HCT116 (cell line): ENCODE data around the gene TTC9B. TPM values are rescaled to one million over a fixed set of nuclear protein-coding genes. Genes with fewer than 3 reads are reported as not detected.

Source experiments
- ATAC-seq: fragments of 200-7000 bp; cut with Tn5 transposase; 2 replicates; pipeline ENCODE4 v1.9.1; 2020; ENCODE audit warnings: mild to moderate bottlenecking, moderate library complexity
- BruUV-seq: library from RNA; stranded (reverse); fragments of 400-500 nt; replicated peaks from 2 replicates; lab custom pipeline; 2021; lab: Mats Ljungman, UMichigan
- CTCF ChIA-PET: fragments of 300-600 bp; sonication (Branson Sonifier 250); formaldehyde crosslinking; loops from one replicate; lab custom pipeline; 2021; ENCODE audit warnings: antibody characterized with exemption; lab: Charles Lee
- POLR2A ChIA-PET: fragments of 300-600, 350-600 bp; sonication (Branson Sonifier 250); formaldehyde crosslinking; loops from one replicate; lab custom pipeline; 2021; ENCODE audit warnings: antibody characterized with exemption; lab: Charles Lee
- RAD21 ChIA-PET, 2 experiments: fragments of 300-600 bp; sonication (Branson Sonifier 250); formaldehyde crosslinking; loops; one replicate each; lab custom pipeline; 2023; ENCODE audit warnings: low total read pairs in 2 of 2; ENCODE audit not compliant: uncharacterized antibody in 2 of 2, unreplicated experiment in 2 of 2, low non-redundant PET in 1 of 2; lab: Charles Lee
- DNase-seq: peaks from one replicate; pipeline ENCODE4 v3.0.0-alpha.2; 2010; ENCODE audit warnings: low read depth, low spot score
- H2AFZ ChIP-seq: fragments of 200-600 bp; shearing (Covaris generic), sonication (generic); 2 replicates; pipeline ENCODE4 v1.6.1; 2017; ENCODE audit warnings: low read depth, mixed run types, mixed read lengths, antibody characterized with exemption, low read length; ENCODE audit not compliant: poor library complexity, severe bottlenecking
- H3K27ac ChIP-seq: 2 replicates; pipeline ENCODE4 v1.5.1; 2012; ENCODE audit warnings: low read depth, low read length
- H3K27me3 ChIP-seq: fragments of 200-600 bp; sonication (generic); 2 replicates; pipeline ENCODE4 v1.6.1; 2016; ENCODE audit warnings: mixed run types, low read length, mixed read lengths; ENCODE audit not compliant: insufficient read depth
- H3K36me3 ChIP-seq, 2 experiments: fragments of 200-500 bp in 1 of 2; fragments of 200-600 bp in 1 of 2; sonication (Bioruptor generic) in 1 of 2; sonication (generic) in 1 of 2; 2 replicates each; pipeline versions ENCODE4 v1.5.1 to v1.6.1; 2014 to 2016; ENCODE audit warnings: low read length in 2 of 2, inconsistent platforms in 1 of 2, mixed read lengths in 1 of 2, mixed run types in 1 of 2; ENCODE audit not compliant: insufficient read depth in 2 of 2, control insufficient read depth in 1 of 2
- H3K4me1 ChIP-seq, 2 experiments: fragments of 200-600 bp in 1 of 2; sonication (generic) in 1 of 2; 2 replicates each; pipeline versions ENCODE4 v1.5.1 to v1.6.1; 2012 to 2017; ENCODE audit warnings: low read length in 2 of 2, inconsistent platforms in 1 of 2, mild to moderate bottlenecking in 1 of 2, mixed read lengths in 1 of 2, mixed run types in 1 of 2, moderate library complexity in 1 of 2; ENCODE audit not compliant: insufficient read depth in 2 of 2, control insufficient read depth in 1 of 2
- H3K4me2 ChIP-seq: fragments of 200-600 bp; sonication (generic); 2 replicates; pipeline ENCODE4 v1.6.1; 2017; ENCODE audit warnings: mixed run types, low read length, mixed read lengths
- H3K4me3 ChIP-seq, 2 experiments: fragments of 200-600 bp in 1 of 2; sonication (generic) in 1 of 2; replicated peaks in 1 of 2; 2 replicates each; pipeline ENCODE4 v1.5.1; 2011 to 2016; ENCODE audit warnings: low read length in 2 of 2, control low read depth in 1 of 2, low read depth in 1 of 2, mild to moderate bottlenecking in 1 of 2, mixed read lengths in 1 of 2, mixed run types in 1 of 2
- H3K79me2 ChIP-seq: fragments of 200-600 bp; sonication (generic); 2 replicates; pipeline ENCODE4 v1.6.1; 2017; ENCODE audit warnings: mild to moderate bottlenecking, mixed run types, low read length, moderate library complexity, mixed read lengths; ENCODE audit not compliant: insufficient read depth
- H3K9ac ChIP-seq: fragments of 200-600 bp; sonication (generic); 2 replicates; pipeline ENCODE4 v1.6.1; 2016; ENCODE audit warnings: low read length, mixed read lengths
- H3K9me2 ChIP-seq: fragments of 200-600 bp; sonication (generic), shearing (Covaris generic); 2 replicates; pipeline ENCODE4 v1.6.1; 2017; ENCODE audit warnings: mixed run types, mild to moderate bottlenecking, moderate library complexity; ENCODE audit not compliant: insufficient read depth
- H3K9me3 ChIP-seq, 2 experiments: fragments of 200-500 bp in 1 of 2; fragments of 200-600 bp in 1 of 2; sonication (Bioruptor generic) in 1 of 2; sonication (generic) in 1 of 2; 2 replicates each; pipeline ENCODE4 v1.6.1; 2014 to 2017; ENCODE audit warnings: low read length in 2 of 2, mixed read lengths in 2 of 2, inconsistent platforms in 1 of 2, low read depth in 1 of 2, mild to moderate bottlenecking in 1 of 2, mixed run types in 1 of 2, moderate library complexity in 1 of 2; ENCODE audit not compliant: control insufficient read depth in 1 of 2, insufficient read depth in 1 of 2
- H4K20me1 ChIP-seq: fragments of 200-600 bp; sonication (generic), shearing (Covaris generic); 2 replicates; pipeline ENCODE4 v1.6.1; 2017; ENCODE audit warnings: mixed run types, mild to moderate bottlenecking, moderate library complexity; ENCODE audit not compliant: insufficient read depth
- CBX3 ChIP-seq: IDR thresholded peaks from 2 replicates; pipeline ENCODE4 v1.6.1; 2012; ENCODE audit warnings: low read depth
- CTCF ChIP-seq, 3 experiments: fragments of 200-600 bp in 1 of 3; sonication (generic) in 1 of 3; IDR thresholded peaks in 2 of 3; conservative IDR thresholded peaks in 1 of 3; 2 replicates each; pipeline ENCODE4 v1.5.1; 2012 to 2017; ENCODE audit warnings: low read depth in 2 of 3, low read length in 2 of 3, antibody characterized with exemption in 1 of 3, borderline replicate concordance in 1 of 3, control low read depth in 1 of 3, mild to moderate bottlenecking in 1 of 3, mixed read lengths in 1 of 3, mixed run types in 1 of 3, moderate library complexity in 1 of 3; ENCODE audit not compliant: insufficient read depth in 1 of 3
- JUND ChIP-seq: IDR thresholded peaks from 2 replicates; pipeline ENCODE4 v1.6.1; 2012
- SP1 ChIP-seq: IDR thresholded peaks from 2 replicates; pipeline ENCODE4 v1.6.1; 2012; ENCODE audit warnings: low read depth
- intact Hi-C: fragments of 100-400 bp; cut with micrococcal nuclease; formaldehyde crosslinking; loops from 2 replicates; pipeline ENCODE4 v1.10.0; 2022
- total RNA-seq: library from RNA; stranded (reverse); gene quantifications from one replicate; pipeline ENCODE4 v1.2.1, GENCODE V29; 2021; ENCODE audit not compliant: unreplicated experiment
- TF ChIP-seq, protein P1 (sequence below): IDR thresholded peaks from 2 replicates; pipeline ENCODE4 v1.6.1; 2012

The TTC9B gene
- total RNA-seq, 1 experiment from 2014 or later: 1.7 TPM

DNA sequence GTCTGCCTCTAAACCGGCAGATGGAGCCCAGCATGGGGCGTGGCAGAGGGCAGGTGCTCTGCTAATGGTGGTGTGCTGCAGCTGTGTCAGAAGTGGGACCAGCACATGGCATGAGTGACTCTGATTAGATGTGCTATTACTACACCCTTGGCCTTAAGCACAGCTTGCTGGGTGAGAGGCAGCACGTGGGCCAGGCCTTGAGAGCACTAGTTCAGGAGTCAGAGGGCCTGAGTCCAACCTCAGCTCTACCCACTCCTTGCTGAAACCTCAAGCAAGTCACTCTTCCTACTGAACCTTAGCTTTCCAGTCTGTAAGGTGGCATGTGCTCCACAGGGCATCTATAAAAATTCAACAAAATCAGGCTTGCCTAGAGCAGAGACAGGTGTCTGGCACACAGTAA is 44.2 kb upstream of the TTC9B start:
- Histone ChIP-seq H3K9me3 (no peaks in the 10 kb centered on the region), H3K4me3 (no peak overlapping the region)
- CTCF ChIA-PET: no interaction called here

More for the DNA sequence above, 44.2 kb upstream of the TTC9B start:
- TF ChIP-seq JUND: no peak
- no peak for TF ChIP-seq CBX3
- TF ChIP-seq CTCF (IDR thresholded peaks at IDR 0.05 in 2 of 3, conservative IDR thresholded peaks at IDR 0.05 in 1 of 3; ENCODE audit: borderline replicate concordance in 1 of 3, insufficient read depth in 1 of 3, low read depth in 2 of 3, low read length in 2 of 3): no peak
- no peak for TF ChIP-seq SP1
- TF ChIP-seq, protein P1, sequence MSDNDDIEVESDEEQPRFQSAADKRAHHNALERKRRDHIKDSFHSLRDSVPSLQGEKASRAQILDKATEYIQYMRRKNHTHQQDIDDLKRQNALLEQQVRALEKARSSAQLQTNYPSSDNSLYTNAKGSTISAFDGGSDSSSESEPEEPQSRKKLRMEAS: no peak
- TF ChIP-seq, all 23 proteins: peak for 0
- no peaks in the 10 kb centered on the region for H3K9me2 ChIP-seq
- no peak overlapping the region for H2AFZ ChIP-seq
- intact Hi-C loops: no loop called here
- H3K4me1 ChIP-seq: peaks cover 4 to 14% of the 10 kb centered on the region in 2 experiments; a peak in 2 of 4 replicates
- no peak for ATAC-seq
- H3K27me3 ChIP-seq: no peaks in the 10 kb centered on the region
- H3K4me2 ChIP-seq: no peak overlapping the region
- POLR2A ChIA-PET: no interaction called here
- no peak for DNase-seq
- RAD21 ChIA-PET: no interaction called here
- H3K9ac ChIP-seq: no peak overlapping the region
- H4K20me1 ChIP-seq: no peaks in the 10 kb centered on the region
- peaks cover 0 to 15% of the 10 kb centered on the region in 2 experiments; a peak in 2 of 4 replicates for H3K36me3 ChIP-seq
- no TSS peak for BruUV-seq
- no peak overlapping the region for H3K27ac ChIP-seq
- peaks cover 46% of the 10 kb centered on the region for H3K79me2 ChIP-seq
